RKO (cell line): ENCODE measurements around the gene GCNT3.
A peak's percentile ranks its signal among the peaks of the same experiment; 100 is the strongest.
"Not testable (repeated sequence)": the region's sequence is repeated elsewhere in the genome, so short reads cannot be mapped to it uniquely, and the experiment has no call there.

Source experiments
- DNase-seq: peaks from one replicate; pipeline ENCODE4 v3.0.0-alpha.2; 2016; ENCODE audit warnings: low spot score

Gene GCNT3

DNA sequence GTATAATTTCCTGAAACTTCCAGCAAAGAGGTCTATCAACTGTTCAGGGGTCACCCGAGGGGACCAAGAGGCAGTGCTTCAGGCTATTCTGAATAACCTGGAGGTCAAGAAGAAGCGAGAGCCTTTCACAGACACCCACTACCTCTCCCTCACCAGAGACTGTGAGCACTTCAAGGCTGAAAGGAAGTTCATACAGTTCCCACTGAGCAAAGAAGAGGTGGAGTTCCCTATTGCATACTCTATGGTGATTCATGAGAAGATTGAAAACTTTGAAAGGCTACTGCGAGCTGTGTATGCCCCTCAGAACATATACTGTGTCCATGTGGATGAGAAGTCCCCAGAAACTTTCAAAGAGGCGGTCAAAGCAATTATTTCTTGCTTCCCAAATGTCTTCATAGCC, 6.8 kb downstream of the GCNT3 start:
- no peak for DNase-seq

DNA sequence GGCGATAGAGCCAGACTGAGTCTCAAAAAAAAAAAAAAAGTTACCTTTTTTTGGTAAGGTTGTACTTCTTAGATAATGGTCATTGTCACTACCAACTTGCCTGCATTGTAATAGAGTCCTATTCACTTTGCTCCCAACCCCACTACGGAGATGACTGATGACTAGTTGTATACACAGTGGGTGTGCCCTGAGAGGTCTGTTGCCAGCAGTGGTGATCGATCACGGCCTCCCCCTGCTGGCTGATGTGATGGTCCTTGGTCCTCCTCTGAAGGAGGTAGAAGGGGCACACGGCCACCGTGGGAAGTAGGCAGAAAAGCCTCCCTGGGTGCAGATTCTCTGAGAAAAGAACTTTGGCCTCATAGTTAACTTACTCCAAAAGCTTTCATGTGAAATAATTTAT, 10.7 kb downstream of the GCNT3 start:
- DNase-seq: peak; percentile 69

DNA sequence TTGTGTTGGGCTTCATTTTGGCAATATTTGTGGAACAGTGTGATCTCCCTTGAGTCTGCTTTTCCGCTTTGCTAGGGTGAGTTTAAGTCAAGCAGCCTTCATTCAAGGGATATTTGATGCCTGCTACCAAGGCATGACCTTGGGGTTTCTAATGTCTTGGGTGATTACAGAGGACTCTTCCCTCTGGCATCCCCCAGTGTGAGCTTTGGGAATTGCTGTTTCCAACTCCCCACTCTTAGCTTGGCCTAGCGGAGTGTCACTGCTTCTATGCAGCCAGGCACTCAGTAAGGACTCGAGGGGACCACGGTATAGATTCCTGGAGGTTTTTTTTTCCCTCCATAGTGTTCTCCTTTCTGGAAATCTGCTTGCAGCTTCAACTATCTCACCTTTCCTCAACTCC, 21.1 kb downstream of the GCNT3 start:
- peak; percentile 38 for DNase-seq

DNA sequence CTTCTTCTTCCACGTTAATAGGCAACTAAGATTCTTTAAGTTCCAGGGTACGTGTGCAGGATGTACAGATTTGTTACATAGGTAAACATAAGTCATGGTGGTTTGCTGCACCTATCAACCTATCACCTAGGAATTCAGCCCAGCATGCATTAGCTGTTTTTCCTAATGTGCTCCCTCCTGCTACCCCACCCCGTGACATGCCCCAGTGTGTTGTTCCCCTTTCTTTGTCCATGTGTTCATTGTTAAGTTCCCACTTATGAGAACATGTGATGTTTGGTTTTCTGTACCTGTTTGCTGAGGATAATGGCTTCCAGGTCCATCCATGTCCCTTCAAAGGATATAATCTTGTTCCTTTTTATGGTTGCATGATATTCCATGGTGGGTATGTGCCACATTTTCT, 24.6 kb downstream of the GCNT3 start:
- DNase-seq: no peak

DNA sequence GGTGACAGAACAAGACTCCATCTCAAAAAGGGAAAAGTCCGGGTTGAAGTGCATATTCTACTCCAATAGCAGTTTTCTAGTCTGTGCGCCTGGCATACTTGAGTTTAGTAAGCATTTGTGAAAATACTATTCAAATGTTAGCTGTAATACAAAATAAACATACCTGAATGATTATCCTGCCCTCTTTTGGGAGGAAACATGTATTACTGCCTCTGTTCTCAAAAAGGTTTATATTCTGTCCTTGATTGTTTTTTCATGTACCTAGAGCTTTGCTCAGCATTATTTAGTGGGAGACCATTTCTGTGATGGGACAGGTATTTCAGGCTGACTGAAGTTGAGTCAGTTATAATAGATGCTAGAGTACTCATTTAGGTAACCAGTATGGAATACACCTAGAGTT, 25.9 kb downstream of the GCNT3 start:
- not testable (repeated sequence) for DNase-seq

DNA sequence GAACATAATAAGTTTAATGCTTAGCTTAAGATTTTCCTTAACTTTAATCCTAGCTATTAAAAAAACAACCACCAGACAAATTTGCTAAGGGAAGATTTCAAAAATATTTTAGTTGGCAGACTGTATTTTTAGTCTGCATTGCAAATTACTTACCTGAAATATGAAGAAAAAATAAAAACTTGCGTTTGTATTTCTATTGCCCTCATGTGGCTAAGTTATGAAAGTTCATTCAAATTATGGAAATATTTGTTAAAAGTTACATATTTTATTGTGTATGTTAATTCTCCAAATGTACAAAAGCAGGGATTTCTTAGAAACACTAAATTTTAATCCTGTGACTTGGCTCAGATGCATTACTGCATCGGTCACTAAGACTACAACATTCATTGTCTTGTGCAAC, 30.8 kb downstream of the GCNT3 start:
- no peak for DNase-seq

DNA sequence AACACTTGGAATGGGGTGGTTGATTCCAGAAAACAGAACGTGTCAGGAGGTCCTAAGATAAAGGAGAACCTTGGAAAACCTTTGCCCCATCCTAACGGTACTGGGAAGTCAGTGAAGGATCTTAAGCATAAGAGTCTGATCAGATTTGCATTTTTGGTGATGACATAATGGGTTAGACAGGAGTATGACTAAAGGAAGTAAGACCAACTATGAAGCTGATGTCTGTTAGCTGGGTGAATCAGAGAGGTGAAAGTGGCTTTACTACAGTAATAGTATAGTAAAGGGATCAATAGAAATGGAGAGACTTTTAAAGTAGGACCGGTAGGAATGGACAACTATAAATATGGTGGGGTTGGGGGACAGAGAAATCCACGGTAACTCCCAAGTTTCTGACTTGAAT, 33.2 kb downstream of the GCNT3 start:
- peak; percentile 27 for DNase-seq

DNA sequence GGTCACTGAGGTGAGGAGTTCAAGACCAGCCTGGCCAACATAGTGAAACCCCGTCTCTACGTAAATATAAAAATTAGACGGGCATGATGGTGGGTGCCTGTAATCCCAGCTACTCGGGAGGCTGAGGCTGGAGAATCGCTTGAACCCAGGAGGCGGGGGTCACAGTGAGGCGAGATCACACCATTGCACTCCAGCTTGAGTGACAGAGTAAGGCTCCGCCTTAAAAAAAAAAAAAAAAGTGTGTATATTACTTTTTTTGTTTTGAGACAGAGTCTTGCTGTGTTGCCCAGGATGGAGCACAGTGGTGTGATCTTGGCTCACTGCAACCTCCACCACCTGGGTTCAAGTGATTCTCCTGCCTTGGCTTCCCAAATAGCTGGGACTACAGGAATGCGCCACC, 34.2 kb downstream of the GCNT3 start:
- DNase-seq: not testable (repeated sequence)

DNA sequence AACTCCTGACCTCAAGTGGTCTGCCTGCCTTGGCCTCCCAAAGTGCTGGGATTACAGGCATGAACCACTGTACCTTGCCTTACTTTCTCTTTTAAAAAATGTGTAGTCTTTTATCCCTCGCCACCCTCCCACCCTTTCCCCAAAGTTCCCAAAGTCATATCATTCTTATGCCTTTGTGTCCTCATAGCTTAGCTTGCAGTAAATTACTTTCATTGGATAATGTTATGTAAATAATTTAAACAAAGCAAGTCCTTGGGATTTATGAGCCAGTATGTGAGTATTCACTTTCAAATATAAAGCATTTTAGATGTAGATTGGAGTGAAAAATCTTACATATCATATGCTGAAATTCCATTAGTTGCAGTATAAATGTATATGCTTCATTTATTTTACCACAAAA, 34.7 kb downstream of the GCNT3 start:
- DNase-seq: no peak

DNA sequence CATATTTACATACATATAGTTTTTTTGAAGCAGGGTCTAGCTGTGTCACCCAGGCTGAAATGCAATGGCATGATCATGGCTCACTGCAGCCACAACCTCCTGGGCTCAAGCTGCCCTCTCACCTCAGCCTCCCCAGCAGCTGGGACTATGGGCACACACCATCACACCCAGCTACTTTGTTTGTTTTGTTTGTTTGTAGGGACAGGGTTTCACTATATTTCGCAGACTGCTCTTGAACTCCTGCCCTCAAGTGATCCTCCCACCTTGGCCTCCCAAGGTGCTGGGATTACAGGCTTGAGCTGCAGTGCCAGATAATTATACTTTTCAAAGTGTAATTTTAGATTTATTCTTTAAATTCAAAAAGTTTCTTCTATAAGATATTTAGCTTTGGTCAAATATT, 35.5 kb downstream of the GCNT3 start:
- DNase-seq: no peak

DNA sequence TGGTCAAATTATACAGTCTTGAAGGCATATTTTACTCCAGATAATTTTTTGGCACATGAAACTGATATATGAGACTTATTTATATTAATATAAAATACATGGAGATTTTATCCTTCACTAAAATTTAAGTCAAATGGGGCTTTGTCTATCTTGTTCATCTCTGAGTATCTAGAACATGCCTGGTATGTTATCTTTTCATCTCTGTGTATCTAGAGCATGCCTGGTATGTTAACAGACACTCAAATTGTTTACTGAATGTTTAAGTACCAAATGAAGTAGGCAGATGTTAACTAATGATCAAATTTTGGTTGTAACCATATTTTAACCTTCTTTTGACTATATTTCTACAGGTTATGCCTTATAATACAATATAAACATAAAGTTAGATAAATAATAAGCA, 38.0 kb downstream of the GCNT3 start:
- DNase-seq: no peak

DNA sequence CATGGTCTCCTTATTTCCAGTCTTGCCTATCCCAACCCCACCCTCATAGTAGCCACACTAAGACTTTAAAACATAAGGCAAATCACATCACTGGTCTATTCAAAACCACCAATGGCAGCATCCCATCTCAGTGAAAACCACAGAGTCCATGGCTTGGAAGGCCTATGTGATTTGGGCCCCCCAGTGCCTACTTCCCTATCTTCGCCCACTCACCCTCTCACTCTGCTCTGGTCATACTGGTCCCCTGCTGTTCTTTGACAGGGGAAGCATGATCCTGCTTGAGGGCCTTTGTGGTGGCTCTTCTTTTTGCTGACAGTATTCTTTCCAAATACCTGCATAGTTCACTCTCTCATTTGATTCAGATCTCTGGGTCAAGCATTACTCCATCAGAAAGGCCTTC, 42.5 kb downstream of the GCNT3 start:
- DNase-seq: no peak

DNA sequence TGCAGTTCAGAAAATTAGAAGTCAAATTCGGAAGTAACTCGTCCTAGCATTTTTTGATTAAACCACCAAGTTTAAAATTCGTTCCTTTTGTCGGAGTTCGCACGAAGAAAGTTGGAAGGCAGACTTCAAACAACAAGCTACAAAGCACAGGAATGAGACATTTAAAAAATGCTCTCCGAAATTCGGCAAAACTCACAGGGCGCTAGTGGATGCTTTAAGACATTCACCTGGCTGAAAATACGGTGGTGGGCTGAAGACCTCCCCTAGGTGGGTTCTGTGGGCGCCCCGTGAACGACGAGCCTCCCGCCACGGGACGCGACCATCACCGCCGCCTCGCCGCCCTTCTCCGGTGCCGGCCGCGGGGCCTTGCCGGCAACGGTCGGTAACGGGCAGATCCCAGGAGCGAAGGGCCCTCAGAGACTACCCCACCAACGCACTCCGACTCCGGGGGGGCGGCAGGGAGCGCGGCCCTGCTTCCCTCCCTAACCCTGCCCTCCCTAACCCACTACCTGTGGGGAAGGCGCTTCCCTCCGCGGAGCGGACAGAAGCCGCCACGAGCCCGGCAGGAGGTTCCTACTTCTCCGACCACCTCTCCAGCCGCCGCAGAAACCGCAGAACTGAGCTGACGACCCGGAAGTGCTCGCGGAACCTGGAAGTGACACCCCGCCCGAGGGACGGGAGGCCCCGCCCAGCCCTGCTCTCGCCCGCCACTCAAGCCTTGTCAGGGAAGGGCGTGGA, 45.5 kb downstream of the GCNT3 start, which contains the start of gene GTF2A2:
Gene GTF2A2 (minus strand): TSS at position 619 of the 738 bp plus-strand sequence. CDS start 5,238 bp downstream, outside the sequence.
- peak; percentile 92 for DNase-seq

DNA sequence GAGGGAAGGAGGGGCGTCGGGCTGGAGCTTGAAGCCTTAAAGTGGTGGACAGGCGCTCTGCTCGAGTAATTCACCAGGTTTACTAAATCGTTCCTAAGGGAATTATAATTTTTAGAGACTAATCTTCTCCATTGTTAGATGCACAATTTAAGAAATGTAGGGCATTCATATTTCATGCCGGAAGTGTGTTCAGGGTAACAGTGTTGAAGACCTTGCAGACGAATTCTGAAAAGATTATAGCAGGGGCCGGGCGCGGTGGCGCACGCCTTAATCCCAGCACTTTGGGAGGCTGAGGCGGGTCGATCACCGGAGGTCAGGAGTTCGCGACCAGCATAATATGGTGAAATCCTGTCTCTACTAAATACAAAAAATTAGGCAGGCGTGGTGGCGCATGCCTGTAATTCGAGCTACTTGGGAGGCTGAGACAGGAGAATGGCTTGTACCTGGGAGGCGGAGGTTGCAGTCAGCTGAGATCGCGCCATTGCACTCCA, 46.1 kb downstream of the GCNT3 start:
- DNase-seq: no peak

DNA sequence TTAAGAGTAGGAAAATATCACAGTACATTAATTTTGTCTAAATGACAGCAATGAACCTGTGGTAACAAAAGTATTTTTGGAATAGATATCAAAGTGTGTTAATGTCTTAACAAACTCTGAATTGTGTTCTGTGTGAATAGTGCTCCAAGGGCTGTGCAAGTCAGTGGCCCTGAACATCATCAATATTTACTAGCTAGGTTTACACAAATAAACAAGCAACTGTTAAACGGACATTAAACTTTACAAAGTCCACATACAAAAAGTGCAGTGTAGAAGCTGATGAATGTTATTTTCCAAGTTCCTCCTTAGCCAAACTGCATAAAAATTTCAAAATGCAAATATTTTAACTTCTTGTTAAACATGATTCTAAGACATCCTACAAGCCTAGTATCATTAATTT, 47.8 kb downstream of the GCNT3 start:
- no peak for DNase-seq

DNA sequence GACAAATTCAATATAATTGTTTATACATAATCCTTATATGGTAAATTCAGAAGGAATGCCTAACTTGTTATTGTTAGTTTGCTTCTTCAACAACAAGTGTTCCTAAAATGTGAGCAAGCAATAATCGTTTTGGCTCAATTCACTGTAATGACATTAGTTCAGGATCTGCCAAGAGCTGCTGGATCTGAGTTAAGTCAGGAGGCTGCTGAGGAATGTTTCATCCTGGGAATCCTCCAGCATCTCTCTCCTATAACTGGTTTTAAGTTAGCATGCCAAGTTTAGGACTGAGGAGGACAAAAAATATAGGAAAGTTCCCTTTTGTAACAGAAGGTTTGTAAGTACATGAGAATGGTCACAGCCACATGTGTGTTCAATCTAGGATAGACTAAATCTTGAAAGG, 50.7 kb downstream of the GCNT3 start:
- DNase-seq: no peak

DNA sequence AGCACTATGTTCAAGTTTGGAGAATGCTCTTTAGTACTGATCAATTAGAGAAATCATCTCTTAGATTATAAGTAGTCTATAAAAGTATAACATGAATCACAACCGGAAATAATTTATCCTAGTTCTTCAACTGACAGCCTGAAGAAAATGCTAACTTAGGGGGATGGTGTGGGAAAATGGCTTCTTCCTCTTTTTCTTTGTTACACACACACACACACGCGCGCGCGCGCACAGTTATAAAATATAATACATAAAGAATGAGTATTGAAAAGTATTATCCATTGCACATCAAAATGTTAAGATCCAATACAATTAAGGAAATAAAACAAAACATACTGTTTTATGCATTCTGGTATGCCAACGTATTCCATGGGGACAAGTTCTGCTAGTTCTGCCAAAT, 57.0 kb downstream of the GCNT3 start:
- no peak for DNase-seq
